HG03575 (cell line): ENCODE data around the gene ATG101.

ENCODE experiments used
- ATAC-seq: cut with Tn5 transposase; IDR thresholded peaks from one replicate; pipeline ENCODE4 v1.9.1; 2021; ENCODE audit not compliant: unreplicated experiment, insufficient number of reproducible peaks, low FRiP score; ENCODE audit errors: extremely low read depth

ATG101 gene, protein sequence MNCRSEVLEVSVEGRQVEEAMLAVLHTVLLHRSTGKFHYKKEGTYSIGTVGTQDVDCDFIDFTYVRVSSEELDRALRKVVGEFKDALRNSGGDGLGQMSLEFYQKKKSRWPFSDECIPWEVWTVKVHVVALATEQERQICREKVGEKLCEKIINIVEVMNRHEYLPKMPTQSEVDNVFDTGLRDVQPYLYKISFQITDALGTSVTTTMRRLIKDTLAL

GRCh38 chr12:52069327-52070184 lies at the start of gene ATG101:
Gene ATG101 (plus strand): TSS chr12:52069978. CDS start chr12:52073651, 3,673 bp downstream.
- ATAC-seq, result peak; percentile 57

DNA sequence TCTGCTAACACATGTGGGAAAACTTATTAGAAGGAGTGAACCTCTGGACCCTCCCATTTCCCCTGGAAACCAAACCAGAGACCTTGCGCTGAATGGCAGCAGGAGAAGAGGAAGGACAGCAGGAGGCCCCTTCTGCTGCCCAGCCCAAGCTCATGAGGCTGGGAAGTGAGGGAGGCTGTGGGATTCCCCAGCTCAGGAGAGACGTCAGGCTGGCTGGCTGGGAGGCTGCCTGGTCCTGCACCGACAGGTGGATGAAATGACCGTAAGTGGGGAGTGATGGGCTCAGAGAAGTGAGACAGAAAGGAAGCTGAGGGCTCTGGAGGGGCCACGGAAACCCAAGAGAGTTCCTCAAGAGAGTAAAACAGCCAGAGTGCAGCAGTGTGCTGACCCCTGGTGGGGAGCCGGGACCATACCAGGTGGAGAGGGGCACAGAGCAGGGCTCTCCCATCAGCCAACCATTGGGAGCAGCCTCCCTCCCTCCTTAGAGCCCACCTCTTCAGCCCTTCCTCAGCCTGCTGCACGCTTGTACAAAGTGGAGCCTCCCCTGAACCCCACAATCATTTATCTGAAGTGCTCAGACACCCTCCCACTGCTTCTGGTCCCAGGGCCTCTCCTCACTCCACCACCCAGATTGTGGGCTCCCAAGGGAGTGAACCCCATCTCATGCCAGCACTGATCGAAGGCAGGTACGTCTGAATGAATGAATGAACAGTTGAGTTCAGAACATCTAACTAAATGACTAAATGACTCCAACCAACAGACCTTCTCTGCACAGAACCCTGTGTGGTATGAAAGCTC lies 49.0 kb upstream of the ATG101 start:
- ATAC-seq, result no peak

GRCh38 chr12:52022841-52023181 lies 47.0 kb upstream of the ATG101 start:
- no peak for ATAC-seq

GRCh38 chr12:52023182-52023975 lies 46.4 kb upstream of the ATG101 start:
- no peak for ATAC-seq

DNA sequence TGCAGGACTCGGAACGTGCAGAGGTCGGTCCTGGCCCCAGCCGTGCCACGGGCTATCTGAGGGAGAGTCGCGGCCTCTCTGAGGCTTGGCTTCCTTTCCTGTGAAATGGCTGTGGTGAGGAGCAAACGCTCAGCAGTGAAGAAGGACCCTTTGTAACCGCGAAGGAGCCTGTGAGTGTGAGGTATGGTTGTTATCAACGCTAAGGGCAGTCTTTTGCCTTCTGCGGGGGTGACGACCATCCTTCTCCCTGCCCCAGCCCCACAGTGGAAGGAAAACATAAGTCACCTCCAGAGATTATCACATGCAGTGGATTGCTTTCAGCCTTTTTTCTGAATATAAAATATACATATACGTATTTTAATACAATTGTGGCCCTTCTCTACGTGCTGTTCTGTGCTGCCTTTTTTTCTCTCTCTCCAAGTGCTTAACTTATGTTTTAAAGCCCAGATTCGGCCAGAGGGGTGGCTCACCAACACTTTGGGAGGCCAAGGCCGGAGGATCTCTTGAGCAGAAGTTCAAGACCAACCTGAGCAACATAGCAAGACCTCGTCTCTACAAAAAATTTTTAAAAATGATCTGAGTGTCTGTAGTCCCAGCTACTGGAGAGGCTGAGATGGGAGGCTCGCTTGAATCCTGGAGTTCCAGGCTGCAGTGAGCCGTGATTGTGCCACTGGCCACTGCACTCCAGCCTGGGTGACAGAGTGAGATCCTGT lies 45.6 kb upstream of the ATG101 start:
- no peak for ATAC-seq

- no peak for ATAC-seq
These were observed 44.9 kb upstream of the ATG101 start for GRCh38 chr12:52024845-52025230.

DNA sequence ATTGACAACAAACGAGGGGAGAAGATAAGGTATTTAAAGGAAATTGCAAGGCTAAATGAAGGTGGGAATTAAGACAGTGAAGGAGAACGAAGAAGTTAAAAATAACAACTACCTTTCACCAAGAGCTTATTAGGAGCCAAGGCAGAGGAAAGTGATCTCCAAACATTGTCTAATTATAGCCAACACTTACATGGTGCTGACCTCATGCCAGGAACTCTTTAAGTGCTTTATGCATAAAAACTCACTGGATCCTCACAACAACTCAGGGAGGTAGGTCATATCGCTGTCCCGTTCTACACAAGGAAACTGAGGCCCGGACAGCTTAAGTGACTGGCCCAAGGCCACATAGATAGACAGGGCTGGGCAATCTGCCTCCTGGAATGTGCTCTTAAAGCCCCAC lies 43.5 kb upstream of the ATG101 start:
- no peak for ATAC-seq

DNA sequence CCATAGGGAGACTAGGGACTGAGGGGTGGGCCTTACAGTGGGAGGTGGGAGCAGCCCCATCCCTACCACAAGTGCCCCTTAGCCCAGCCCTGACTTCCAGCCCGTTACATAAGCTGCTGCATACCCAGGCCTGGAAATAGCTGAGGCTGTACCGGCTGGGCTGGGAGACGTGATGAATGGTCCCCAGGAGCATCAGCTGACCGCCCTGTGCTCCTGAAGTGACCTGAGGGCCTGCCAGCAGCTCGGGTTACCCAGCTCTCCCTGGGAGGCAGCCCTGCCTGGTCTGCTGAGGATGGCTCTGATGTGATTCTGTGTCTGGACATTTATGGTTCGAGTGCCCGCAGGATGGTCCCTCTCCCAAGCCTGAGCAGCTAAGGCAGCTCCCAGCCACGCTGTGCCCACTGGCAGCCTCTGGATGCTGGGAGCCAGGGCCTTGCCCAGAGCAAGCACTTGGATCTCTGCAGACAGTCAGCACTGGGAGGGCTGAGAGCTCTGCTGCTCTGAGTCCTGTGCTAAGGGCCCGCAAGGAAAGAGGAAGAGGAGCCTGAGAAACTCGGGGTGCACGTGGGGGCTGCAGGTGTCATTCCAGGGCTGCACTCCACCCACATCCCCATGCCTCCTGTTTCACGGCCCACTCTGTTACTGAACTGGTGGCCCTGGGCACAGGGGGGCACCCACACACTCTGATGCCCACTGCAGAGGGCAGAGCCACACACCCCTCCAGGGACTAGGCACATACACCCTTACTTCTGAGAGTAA lies 42.5 kb upstream of the ATG101 start:
- ATAC-seq, result no peak

DNA sequence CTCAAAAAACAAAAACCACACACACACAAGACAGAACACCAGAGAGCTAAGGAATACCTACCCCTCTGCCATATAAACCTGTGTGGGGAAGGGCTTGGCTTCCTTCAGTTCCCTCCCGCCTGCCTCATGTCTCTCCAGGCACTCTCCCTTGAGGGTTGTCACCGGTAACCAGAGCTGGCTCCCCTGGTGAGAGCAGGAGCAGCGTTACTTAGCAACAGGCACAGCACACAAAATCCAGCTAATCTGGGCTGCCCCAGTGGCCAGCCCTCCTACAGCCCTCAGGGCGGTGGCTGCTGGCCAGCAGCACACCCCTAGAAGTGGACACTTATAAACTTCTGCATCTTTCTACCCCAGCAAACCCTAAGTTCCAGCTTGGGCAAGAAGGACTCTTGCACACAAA lies 40.1 kb upstream of the ATG101 start:
- no peak for ATAC-seq

DNA sequence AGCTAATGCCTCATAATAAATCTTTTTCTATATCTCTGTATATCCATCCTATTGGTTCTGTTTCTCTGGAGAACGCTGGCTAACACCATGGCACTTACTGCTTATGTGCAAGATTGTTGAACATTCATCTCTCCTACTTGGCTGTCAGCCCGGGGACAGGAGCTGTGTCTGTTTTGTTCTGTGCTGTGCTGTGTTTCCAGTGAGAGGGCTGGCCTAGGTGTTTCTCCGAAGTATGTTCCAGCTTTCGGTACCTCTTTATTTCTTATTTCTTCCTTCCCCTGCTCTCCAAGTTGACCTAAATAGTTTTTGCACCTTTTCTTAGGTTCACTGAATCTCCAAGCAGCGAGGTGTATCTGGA lies 37.4 kb upstream of the ATG101 start:
- no peak for ATAC-seq

DNA sequence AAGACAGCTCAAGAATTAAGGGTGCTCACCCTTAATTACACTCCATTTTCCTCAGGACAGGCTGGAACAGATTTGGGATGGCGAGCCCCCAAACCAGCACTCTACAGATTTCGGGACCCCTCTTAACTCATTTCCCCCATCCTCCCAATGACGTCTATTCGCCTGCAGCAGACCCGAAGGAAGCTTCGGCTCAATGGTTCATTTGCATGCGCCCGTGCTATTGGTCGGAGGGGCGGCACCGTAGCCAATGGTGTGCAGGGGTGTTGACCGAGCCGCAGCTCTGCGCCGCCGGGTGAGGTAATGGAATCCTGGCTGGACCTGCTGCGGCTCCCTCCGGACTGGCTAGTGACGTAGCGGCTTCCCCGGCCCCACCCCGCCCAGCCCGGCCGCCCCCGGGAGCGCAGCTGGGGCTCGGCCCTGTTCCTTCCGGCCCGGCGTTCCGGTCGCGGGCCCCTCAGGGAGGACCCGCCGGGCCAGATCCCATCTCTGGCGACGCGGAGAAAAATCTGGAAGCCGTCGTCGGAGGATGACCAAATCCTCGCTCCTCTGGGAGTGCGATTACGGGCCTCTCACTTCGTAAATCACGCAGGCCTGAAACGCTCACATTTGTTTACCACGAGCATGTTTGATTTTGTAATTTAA lies 36.9 kb upstream of the ATG101 start:
- peak; percentile 53 for ATAC-seq

DNA sequence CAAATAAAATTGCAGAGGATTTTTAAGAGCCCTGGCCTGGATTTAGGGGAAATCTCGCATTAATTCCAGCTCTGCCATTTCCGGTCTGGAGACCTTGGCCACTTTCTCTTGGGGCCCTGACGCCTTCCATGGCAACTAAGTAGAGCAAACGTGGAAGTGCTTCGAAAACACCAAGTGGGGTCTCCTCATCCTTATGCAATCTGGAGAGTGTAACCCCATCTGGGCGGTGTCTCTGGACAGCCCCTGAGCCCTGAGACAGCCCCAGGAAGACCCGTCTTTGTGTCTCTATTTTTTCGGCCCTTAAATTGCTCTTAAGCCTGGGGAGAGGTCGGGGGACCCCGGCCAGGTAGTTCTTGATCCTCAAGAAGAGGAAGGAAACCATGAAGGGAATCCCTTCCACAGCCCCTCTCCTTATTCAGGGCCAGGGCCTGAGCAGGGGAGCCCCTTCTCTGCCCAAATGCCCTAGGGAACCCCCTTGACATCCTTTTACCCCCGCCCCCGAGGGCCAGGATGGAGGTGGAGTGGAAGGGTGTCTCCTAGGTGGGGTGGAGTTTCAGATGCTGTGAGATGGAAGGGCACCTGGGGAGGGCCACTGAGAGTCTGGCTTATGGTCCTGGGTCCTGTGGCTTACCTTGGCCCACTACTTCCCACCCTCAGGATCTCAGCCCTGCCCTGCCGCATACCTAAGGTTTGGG lies 36.2 kb upstream of the ATG101 start:
- no peak for ATAC-seq

DNA sequence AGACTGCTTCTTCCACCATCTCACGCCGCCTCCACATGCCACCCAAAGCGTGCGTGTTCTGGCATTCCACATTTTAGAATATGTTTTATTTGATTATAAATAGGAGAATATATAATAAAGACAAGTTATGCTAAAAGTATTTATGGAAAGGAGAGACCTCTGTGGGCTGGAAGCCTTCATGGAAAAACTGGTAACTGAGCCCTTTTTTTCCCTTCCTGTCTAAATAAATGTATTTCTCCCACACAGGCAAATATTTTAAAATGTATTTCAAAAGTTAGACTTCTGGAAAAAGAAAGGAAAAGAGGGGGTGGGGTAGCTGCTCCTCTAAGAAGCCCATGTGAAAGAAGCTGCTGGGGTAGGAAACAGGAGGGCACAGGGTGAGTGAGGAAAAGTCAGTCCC lies 34.6 kb upstream of the ATG101 start:
- no peak for ATAC-seq

GRCh38 chr12:52035926-52036325 lies 33.9 kb upstream of the ATG101 start:
- no peak for ATAC-seq

- no peak for ATAC-seq
These were observed 33.1 kb upstream of the ATG101 start for GRCh38 chr12:52036587-52037171.

GRCh38 chr12:52037248-52037861 lies 32.4 kb upstream of the ATG101 start:
- no peak for ATAC-seq
